COLO668 (cell line): ENCODE results near the gene PHOSPHO2.

Source experiments
- DNase-seq: peaks from one replicate; lab custom pipeline; 2025; ENCODE audit not compliant: unreplicated experiment; lab: John Stamatoyannopoulos, UW

Gene PHOSPHO2

GRCh38 chr2:169715379-169716237 lies 21.3 kb downstream of the PHOSPHO2 start:
- DNase-seq, result peak; percentile 42

DNA sequence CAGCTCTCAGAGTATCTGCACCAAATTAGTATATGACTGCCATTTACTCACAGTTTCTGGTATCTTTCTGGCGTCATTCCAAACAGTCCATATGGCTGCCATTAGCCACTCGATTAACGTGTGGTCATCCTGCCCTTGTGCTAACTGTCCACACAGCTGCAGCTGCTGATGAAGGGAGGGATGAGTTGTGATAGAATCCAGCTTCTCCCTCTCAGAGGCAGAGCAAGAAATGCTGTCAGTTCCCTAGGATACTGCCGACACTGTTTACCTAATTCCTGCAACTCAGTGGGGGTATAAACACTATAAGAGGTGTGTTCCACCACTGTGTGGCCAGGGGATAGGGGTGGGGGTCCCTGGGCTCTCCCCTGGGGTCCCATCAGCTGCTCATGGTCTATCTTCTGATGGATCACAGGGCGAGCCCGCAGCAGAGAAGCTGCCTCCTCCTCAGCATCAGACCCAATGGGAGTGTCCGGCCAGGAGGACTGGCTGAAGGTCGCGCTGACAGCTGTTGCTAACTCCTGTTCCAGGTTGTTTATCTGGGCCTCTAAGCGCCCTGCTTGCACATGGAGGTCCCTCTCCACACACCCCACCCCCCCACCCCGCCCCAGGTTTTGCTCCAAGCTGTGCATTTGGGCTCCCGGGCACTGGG lies 22.1 kb downstream of the PHOSPHO2 start:
- peak; percentile 54 for DNase-seq

- DNase-seq, result peak; percentile 73
These were observed 22.8 kb downstream of the PHOSPHO2 start for GRCh38 chr2:169716938-169717690.

- no peak for DNase-seq
These were observed 23.4 kb downstream of the PHOSPHO2 start for GRCh38 chr2:169717691-169718063.

DNA sequence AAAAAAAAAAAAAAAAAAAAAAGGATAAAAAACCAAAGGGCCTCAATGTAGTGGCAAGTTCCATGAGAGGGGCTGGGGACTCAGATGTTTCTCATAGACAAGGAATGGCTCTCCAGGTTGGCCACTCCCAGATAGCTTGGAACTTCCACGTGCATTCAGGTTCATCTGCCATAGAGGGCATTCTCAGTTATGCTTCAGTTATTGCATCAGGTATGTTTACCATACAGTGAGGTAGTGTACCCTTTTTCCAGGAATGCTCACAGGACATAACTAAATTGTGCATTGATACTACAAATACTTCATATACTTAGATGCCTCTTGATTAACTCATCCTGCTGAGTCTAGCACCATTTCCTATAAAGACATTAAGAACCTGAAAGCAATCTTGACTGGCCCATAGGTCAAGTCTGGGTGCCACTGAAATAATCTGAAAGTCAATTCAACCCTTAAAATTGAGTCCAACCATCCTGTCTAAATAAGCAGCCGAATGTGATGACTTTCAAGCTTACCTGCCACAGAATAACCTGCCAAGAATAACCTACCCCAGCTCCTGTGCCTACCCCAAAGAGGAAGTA lies 24.7 kb downstream of the PHOSPHO2 start:
- no peak for DNase-seq

- no peak for DNase-seq
These were observed 26.7 kb downstream of the PHOSPHO2 start for GRCh38 chr2:169721016-169721415.

GRCh38 chr2:169727065-169727464 lies 32.8 kb downstream of the PHOSPHO2 start:
- DNase-seq, result no peak

DNA sequence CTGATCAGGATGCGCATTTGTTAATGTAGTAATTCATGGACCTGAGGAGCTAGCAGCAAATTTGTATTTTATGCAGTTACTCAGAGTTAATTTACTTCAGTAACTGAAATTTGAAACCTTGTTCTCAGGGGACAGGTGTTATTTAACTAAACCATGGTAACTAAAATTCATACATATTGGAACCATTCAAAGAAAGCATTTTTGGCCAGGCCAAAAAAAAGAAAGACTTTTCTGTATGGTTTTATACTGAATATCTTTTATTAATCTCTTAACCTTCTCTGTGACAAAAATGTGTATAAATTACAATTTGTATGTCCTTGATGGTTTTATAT lies 35.0 kb downstream of the PHOSPHO2 start:
- DNase-seq, result no peak

GRCh38 chr2:169732075-169732474 lies 37.8 kb downstream of the PHOSPHO2 start:
- no peak for DNase-seq

DNA sequence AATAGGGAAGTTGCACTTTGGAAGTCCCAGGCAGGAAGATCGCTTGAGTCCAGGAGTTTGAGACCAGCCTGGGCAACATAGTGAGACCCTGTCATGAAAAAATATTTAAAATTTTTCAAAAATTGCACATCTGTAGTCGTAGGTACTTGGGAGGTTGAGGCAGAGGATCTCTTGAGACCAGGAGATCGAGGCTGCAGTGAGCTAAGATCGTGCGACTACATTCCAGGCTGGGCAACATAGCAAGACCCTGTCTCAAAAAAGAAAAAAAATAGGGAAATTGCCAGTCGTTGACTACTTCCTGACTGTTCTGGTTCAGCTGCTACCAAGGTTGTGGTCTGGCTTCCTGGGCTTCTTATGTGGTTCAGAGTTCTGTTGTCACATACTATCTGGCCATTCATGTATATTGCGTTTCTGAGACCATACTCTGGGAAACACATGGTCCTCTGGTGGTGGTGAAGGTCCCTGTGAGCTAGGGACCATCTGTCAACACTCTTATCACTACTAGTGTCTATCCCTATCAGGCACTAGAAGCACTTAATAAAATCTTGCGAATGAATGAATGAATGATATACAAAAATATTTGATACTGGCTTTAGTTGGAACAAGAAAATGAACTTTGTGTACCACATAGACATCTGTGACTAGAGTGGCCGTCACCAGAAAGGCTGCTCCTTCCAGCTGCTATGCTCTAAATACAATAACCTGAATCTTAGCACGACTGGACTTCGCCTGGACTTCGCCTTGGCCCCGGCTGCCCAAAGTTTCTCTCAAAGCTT lies 38.5 kb downstream of the PHOSPHO2 start:
- DNase-seq, result no peak

- DNase-seq, result peak; percentile 71
These were observed 40.0 kb downstream of the PHOSPHO2 start for GRCh38 chr2:169734169-169734847.

- no peak for DNase-seq
These were observed 41.4 kb downstream of the PHOSPHO2 start for GRCh38 chr2:169735623-169736022.

- DNase-seq, result no peak
These were observed 42.6 kb downstream of the PHOSPHO2 start for GRCh38 chr2:169736902-169737301.

GRCh38 chr2:169738566-169739229 lies 44.4 kb downstream of the PHOSPHO2 start:
- no peak for DNase-seq

DNA sequence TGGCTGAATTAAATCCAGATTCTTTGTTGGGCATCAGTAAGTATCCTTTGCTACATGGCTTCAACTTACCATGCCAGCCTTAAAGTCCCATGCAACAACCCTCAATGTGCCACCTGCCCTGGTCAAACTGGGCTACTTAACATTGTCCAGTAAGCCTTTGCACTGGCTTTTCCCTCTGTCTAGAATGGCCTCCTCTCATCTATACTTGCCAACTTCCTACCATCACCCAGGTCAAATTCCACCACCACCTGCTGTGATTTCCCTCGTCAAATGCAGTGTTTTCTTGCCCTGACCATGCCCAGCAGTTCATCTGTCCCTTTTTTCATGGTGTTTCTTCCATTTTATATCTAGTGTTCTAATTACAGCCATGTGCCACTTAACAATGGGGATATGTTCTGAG lies 45.1 kb downstream of the PHOSPHO2 start:
- DNase-seq, result peak; percentile 33

DNA sequence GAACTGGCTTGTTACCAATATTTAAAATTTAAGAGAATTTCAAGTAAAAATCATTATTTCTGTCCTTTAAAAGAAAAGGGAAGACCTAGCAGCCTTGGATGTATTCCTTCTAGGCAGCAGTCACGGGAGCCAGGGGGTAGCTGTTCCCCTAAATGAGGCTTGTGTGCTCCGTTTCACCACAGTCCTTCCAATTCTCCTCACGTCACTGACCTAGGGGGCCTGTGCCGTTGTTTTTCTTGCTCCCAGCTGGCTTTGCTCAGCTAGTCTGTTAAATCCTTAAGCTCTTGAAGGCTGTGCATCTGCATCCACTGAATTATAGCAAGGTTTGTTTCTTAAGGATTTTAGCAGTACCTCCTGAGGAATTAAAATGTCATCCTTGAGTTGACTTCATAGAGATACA lies 49.3 kb downstream of the PHOSPHO2 start:
- DNase-seq, result no peak

DNA sequence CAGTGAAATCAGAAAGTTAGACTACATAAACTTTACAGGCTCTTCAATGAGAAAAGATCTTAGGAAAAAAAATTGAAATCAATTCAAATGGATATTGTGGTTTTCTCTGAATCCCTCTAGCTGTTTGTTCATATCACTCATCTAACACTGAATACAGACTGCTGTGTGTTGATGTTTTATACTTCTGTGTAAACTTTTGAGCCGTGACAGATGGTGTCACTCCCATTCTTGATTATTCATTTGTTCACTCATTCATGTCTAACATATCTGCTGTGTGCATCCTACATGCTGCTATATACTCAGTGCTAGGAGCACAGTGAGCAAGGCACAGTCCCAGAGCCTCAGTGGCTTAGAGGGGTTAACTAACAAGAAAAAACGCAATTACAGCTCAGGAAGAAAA lies 52.0 kb downstream of the PHOSPHO2 start:
- no peak for DNase-seq

DNA sequence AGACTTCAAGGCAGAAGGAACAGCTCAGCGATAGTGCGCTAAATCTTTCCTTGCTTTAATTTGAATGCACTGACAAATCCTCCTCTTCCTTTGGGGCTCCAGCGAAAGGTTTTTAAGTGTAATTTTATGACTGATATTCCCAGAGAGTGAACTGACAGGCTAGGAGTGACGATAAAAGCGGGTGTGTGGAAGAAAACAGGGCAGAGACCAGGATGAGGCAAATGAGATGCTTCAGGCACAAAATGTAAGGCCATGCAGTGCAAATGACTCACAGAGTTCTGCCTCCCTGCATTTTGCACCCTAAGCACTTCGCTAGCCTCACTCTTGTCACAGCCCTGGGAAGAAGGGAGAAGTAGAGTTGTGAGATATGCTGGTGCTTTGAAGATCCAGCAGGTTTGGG lies 54.0 kb downstream of the PHOSPHO2 start:
- no peak for DNase-seq
